ENCODE data around the gene CDK6. TPM values are rescaled to one million over a fixed set of nuclear protein-coding genes. Genes with fewer than 3 reads are reported as not detected.

The CDK6 gene
- total RNA-seq, 2 donors from 2014 or later: 32.6 to 35.0 TPM

GRCh38 chr7:92647652-92648051 lies 188.7 kb downstream of the CDK6 start:
- Histone ChIP-seq H3K36me3 (replicated peaks in 1 of 2; ENCODE audit: insufficient read depth in 1 of 2, low read depth in 2 of 2) (no peaks in the 10 kb centered on the region), H3K27me3 (no peaks in the 10 kb centered on the region), H3K27ac (no peak overlapping the region), H3K9me3 (no peaks in the 10 kb centered on the region), H3K4me3 (no peak overlapping the region), H3K4me1 (peaks cover 21% of the 10 kb centered on the region)
- TF ChIP-seq POLR2A (IDR thresholded peaks at IDR 0.05): no peak
- TF ChIP-seq, protein P1, sequence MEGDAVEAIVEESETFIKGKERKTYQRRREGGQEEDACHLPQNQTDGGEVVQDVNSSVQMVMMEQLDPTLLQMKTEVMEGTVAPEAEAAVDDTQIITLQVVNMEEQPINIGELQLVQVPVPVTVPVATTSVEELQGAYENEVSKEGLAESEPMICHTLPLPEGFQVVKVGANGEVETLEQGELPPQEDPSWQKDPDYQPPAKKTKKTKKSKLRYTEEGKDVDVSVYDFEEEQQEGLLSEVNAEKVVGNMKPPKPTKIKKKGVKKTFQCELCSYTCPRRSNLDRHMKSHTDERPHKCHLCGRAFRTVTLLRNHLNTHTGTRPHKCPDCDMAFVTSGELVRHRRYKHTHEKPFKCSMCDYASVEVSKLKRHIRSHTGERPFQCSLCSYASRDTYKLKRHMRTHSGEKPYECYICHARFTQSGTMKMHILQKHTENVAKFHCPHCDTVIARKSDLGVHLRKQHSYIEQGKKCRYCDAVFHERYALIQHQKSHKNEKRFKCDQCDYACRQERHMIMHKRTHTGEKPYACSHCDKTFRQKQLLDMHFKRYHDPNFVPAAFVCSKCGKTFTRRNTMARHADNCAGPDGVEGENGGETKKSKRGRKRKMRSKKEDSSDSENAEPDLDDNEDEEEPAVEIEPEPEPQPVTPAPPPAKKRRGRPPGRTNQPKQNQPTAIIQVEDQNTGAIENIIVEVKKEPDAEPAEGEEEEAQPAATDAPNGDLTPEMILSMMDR (IDR thresholded peaks at IDR 0.05): no peak
- WGBS, 2 donors: 77 to 82% methylated on average over 2 of the region's 2 CpGs
- ATAC-seq (no peak), DNase-seq (no peak)
- intact Hi-C loops (cut with DNase I): no loop called here

DNA sequence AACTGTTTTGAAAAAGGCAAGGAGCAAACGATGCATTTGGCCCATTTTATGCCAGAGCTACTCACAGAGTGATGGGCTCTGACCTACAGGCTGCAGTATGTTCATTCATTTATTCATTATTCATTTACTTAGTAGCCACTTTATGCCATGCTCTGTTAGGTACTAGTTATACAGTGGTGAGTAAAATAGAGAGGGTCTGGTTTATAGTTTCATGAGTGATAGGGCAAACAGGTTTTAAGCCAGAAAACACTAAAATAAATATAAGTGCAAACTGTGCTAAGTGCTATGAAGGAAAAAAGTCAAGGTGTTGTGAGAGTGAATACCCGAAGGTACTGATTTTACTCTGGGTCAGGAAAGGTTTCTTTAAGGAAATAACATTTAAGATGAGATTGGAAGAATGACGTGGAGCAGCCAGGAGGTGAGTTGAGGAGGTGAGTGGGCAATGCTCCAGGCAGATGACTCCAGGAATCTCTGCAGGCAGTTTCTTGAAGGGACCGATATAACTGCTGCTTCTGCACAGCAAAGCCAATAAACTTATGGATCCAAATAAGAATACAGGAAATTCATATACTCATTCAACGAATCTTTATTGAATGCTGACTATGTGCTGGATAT lies 189.3 kb downstream of the CDK6 start:
- no peak for ATAC-seq
- TF ChIP-seq POLR2A (IDR thresholded peaks at IDR 0.05): no peak
- TF ChIP-seq, protein P1 (IDR thresholded peaks at IDR 0.05): no peak
- peaks cover 21% of the 10 kb centered on the region for H3K4me1 ChIP-seq
- no peaks in the 10 kb centered on the region for H3K27me3 ChIP-seq
- H3K27ac ChIP-seq: no peak overlapping the region
- no peak for DNase-seq
- 89 to 92% methylated on average over 5 of the region's 5 CpGs for WGBS, 2 donors
- no peaks in the 10 kb centered on the region for H3K9me3 ChIP-seq
- no peak overlapping the region for H3K4me3 ChIP-seq
- no peaks in the 10 kb centered on the region for H3K36me3 ChIP-seq (replicated peaks in 1 of 2; ENCODE audit: insufficient read depth in 1 of 2, low read depth in 2 of 2)
- intact Hi-C loops (cut with DNase I): no loop called here

- intact Hi-C loops (cut with DNase I): no loop called here
These were observed 191.0 kb downstream of the CDK6 start for GRCh38 chr7:92645114-92646061.

DNA sequence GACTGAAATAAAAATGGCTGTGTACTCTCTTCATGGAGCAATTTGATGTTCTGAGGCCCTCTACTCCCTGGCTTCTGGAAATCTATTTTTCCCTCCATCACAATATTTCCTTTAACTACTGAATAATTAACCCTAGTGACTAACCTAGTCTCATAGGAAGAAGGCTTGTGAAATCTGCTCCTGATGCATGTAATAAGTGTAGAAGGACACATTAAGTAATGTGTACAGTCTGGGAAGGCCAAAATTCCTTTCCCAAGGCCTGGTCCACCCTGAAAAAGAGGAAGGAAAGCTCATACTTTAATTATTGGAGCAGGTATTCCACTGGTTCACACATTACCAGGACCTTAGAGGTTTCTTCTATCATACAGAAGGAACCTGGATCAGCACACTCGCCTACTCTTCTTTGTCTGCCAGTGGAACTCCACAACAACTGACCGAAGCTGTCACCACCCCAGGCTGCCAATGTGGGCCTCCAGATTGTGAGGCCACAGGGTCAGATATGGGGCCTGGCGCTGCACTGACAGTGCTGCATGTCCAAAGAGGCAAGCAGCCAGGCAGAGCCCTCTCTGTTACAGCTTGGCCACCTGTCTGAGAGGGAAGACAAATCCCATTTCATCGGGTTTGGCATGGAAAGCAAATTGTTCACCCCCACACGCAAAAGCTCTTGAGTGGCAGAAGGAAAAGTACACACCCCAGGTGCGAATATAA lies 191.8 kb downstream of the CDK6 start:
- no peak overlapping the region for H3K4me3 ChIP-seq
- intact Hi-C loops (cut with DNase I): no loop called here
- DNase-seq: no peak
- no peak overlapping the region for H3K27ac ChIP-seq
- no peaks in the 10 kb centered on the region for H3K9me3 ChIP-seq
- no peak for ATAC-seq
- H3K36me3 ChIP-seq (replicated peaks in 1 of 2; ENCODE audit: insufficient read depth in 1 of 2, low read depth in 2 of 2): no peaks in the 10 kb centered on the region
- TF ChIP-seq, protein P1 (IDR thresholded peaks at IDR 0.05): no peak
- no peak for TF ChIP-seq POLR2A (IDR thresholded peaks at IDR 0.05)
- H3K4me1 ChIP-seq: peaks cover 21% of the 10 kb centered on the region
- no peaks in the 10 kb centered on the region for H3K27me3 ChIP-seq
- 90 to 92% methylated on average over 6 of the region's 6 CpGs for WGBS, 2 donors

More at GRCh38 chr7:92645114-92646061, 191.0 kb downstream of the CDK6 start:
- WGBS, 2 donors: 58 to 60% methylated on average over 11 of the region's 11 CpGs
- no peaks in the 10 kb centered on the region for H3K9me3 ChIP-seq
- no peaks in the 10 kb centered on the region for H3K27me3 ChIP-seq
- ATAC-seq (peak; percentile 38), DNase-seq (no peak)
- TF ChIP-seq, protein P1 (IDR thresholded peaks at IDR 0.05): no peak
- TF ChIP-seq POLR2A (IDR thresholded peaks at IDR 0.05): no peak
- H3K36me3 ChIP-seq (replicated peaks in 1 of 2; ENCODE audit: insufficient read depth in 1 of 2, low read depth in 2 of 2): no peaks in the 10 kb centered on the region
- H3K4me1 ChIP-seq: peaks cover 21% of the 10 kb centered on the region
- no peak overlapping the region for H3K27ac ChIP-seq
- H3K4me3 ChIP-seq: no peak overlapping the region
